NOMO-1 treated with dmso at 0.1 percent for 144 hours (cell line): ENCODE data around the gene CORO2B.
"Not testable (repeated sequence)": the region's sequence is repeated elsewhere in the genome, so short reads cannot be mapped to it uniquely, and the experiment has no call there.

Experiments used
- DNase-seq: peaks from one replicate; lab custom pipeline; 2025; ENCODE audit not compliant: unreplicated experiment; lab: John Stamatoyannopoulos, UW

The CORO2B gene

DNA sequence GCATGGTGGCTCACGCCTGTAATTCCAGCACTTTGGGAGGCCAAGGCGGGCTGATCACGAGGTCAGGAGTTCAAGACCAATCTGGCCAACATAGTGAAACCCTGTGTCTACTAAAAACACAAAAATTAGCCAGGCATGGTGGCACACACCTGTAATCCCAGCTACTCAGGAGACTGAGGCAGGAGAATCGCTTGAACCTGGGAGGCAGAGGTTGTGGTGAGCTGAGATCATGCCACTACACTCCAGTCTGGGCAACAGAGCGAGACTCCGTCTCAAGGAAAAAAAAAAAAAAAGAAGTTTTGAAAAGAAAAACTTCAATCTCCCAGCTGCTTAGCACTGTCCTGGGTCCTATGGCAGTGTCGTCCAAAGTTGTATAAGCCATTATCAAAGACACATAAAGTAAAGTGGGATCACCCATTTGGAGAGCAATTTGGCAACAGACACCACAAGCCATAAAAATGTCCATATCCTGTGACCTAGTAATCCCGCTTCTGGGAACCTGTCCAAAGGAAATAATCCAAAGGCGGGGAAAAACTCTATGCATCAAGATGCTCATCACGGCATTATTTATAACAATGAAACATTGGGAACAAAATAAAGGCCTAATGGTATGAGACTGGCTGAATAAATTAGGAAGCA, 26.2 kb downstream of the CORO2B start:
- DNase-seq = not testable (repeated sequence)

DNA sequence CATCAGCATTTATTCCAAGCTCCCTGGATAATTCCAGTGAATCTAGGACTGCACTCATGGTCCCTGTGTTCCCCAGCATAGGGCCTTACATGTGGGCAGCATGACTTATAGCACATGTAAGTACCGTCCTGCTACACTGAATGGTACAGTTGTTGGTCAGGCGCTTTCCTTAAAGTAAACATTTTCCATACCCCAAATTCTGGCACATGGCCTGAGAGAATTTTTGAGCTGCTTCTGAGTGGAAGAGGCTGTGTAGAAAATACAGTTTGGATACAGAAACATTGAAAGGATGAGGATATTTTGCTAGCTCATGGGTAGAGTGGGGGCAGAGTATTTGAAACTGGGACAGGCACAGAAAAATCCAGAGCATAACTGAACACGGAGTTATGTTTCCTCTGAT, 27.6 kb downstream of the CORO2B start:
- DNase-seq = no peak

DNA sequence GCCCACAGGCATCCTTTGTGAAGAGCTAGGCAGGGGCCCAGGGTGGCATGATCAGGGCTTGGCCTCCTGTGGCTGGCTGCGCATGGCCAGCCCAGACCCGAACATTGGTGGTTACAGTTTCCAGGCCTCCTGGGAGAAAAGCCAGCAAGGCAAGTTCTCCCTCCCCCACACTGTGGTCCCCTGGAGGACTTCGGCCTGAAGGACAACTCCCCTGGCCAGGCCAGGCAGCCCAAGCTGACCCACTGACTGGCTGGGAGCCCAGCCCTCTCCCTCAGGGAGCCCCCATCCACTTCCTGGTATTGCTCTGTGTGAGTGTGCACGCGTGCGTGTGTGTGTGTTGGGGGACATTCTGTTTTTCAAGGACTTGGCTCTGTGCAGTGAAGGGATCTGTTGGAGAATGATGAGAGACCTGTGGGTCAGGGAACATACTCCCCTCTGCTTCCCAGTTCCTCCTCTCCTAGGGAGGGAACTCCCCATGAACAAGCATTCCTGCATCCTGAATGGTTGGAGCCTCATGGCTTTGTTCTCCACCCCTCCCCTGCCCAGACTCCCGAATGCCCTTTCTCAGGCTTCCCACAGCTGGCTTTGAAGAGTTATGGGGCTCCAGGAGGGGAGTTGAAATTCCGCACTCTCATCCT, 29.5 kb downstream of the CORO2B start:
- DNase-seq = no peak

DNA sequence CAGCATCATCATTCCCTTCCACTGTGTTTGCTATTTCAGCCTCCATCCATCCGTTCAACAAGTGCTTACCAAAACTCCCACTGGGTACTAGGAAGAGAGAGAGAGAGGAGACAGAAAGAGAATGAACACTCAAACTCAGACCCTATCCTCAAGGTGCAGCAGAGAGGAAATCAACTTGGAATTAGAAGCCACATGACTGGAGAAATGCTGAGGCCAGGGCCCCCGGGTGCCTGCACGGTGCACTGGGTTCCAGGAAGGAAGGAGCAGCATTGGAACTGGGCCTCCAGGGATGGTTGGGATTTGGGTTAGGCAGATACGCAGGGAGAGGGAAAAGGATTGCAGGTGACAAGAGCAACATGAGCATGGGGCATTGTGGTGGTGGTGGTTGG, 30.0 kb downstream of the CORO2B start:
- no peak for DNase-seq

DNA sequence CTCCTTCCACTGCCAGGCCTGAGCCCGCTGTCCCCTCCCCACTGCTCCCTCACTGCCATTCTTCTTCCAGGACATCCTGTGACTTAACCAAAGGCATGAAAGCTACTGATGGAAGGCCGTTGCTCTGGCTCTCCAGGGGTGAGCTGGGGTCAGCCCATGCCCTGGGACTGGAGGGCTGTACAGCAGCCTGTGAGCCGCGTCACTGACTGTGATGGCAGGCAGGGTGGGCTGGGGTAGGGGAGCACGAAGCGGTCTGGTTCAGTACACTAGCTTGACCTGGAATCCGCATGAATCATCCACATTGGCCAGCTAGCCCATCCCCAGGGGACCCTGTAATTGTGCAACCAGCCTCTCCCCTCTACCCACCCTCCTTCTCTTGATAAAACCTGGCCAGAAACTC, 30.8 kb downstream of the CORO2B start:
- DNase-seq = no peak

DNA sequence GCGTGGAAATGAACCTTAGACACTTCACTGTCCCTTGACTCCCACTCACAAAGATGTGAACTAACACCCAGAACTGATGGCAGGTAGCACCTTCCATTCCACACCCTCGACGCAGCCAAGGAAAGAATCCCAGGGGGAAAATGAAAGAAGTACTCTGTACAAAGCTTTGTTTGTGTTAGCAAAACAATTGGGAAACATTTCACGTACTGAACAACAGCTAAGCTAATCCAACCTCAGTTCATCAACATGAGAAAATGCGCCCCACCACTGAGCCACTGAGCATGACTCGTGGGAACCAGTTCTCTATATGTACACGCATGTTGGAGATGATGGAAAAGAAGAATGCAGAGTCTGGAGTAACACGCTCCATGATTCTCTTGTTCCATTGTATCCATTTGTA, 32.0 kb downstream of the CORO2B start:
- no peak for DNase-seq

DNA sequence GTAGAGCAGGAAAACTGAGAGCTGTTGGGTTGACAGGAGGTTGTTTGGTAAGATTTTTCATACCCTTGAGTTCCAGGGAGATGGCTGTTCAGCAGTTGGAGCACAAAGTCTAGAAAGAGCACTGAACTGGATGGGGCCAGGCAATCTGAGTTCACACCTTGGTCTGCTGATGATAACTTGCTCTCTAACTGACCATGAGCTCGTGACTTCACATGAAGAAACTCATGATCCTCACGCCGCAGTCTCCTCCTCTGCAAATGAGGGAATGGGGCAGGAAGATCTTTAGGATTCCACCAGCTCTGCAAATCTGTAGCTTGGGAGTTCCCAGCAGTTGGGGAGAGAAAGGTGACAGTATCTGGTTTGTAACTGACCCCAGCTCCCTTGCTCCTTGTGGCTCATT, 33.7 kb downstream of the CORO2B start:
- no peak for DNase-seq

DNA sequence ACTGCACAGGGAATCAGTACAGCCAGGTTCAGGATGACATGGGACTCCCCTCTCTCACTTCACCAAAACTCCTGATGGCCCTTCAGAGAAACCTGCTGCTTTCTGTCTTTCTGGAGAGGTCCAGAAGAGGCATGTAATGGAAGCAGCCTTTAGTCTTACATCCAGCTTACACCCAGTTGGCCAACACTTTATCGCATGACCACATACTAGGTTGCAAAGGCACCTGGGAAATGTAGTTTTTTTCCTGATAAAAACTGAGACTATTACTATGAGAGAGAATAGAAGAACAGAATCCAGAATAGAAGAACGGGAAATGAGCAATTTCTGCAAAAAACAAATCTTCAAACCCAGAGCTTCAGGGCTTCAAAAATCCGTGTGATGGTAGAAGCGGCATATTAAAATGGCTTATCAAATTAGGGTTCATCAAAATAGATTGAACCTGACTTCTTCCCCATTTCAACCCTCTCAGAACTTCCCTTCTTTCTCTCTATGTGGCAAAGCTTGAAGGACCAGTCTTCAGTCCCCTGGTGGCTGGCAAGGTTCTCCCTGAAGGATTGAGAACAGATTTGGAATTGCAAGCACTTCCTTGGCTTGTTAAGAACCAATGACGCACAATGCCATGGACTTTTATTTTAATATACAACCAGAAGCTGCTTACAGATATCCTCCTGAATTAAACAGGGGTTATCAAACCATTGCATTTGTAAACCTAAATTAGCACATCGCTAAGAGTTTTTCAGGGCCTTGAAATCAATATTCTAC, 34.4 kb downstream of the CORO2B start:
- DNase-seq = no peak

DNA sequence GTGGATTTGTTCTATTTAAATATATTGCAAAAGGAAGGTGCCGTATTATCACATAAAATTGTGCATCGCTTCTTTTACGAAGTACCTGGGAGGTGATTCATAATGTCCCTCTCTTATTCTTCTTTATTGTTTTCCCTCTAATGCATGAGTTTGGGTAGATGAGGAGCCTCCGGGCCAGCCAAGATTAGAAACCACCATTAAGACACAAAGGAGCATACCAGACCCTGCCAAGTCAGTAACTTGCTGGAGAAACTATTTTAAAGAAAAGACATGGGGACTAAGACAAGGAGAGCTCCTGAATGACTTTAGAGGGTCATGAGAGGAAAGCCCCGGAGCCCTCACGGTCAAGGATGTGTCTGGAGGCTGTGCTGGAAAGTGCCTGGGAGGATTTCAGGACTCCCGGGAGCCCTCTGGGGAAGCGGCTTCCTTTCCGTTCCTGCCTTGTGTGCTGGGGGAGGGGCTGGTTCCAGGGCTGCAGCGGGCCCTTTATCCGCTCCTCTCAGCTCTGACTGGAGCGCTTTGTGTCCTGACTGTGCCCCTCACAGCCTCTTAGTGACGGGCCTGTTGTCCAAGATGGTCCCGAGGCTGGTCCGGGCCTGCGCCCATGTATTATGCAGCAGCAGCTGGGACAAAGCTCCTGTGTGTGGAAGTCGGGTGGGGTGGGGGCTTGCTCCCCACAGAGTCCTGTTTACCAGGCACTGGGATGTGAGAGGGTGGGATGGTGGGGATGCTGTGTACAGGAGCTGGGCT, 35.7 kb downstream of the CORO2B start:
- no peak for DNase-seq

DNA sequence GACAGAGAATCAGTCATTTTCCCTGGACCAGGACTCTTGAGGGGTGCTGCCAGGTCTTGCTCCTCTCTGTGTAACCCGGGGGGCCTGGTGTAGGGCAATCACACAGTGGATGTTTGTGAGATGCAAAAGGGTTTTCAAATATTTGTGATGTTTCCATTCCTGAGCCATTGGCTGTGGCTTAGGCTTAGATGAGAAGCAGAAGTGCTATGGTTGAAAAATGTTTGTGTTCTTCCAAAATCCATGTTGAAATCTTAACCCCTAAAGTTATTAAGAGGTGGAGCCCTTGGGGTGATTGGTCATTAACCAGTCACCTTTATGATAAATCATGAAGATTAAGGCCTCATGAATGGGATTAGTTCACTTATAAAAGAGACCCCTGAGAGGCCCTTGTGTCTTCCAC, 36.5 kb downstream of the CORO2B start:
- no peak for DNase-seq

DNA sequence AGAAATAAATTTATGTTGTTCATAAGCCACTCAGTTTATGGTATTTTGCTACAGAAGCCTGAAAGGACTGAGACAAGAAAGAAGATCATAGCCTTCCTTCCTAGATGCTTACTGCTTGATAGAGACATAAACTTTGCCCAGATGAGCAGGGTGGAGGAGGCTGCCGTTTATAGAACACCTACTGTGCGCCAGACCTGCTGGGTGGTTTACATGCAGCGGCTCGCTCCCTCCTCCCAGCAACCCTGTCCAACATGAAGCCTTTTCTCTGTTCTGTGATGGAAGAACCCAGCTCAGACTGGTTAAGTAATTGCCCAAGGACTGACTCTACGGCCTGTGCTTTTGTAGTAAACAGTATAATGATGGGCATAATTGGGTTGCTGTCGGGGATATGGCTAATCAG, 37.0 kb downstream of the CORO2B start:
- DNase-seq = no peak

DNA sequence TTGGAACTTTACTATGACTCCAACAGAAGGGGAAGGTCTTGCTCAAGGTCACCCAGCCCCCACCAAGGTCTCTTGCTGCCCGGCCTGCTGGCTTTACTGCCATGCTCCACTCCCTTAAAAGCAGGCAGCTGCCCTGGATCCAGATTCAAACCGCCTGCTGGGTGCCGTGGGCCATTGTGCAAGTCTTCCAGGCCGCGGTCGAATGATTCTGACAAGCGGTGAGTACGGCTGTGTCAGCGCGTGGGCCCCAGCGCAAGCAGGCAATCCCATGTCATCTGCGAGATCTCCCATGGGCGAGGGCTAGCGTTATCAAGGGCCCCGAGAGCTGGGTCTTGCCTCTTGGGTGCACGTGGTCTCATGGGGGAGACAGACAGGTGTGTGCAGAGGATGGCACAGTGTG, 37.6 kb downstream of the CORO2B start:
- no peak for DNase-seq

DNA sequence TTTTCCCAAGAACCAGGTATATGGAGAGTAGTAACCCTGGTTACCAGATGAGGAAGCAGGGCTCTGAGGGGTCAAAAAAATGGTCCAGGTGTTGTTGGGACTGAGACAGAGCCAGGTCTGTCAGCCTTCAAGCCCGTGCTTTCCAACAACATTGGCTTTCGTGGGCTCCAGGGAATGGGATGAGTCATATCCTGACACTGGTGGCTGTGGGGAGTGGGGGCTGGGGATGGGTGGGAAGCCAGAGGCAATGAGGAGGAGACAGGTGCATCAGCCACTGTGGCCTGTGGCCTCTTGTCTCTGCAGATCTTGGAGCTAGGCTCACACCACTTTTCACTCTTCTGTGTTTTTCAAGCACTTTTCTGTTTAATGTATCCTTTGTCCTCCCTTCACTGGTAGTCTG, 38.2 kb downstream of the CORO2B start:
- no peak for DNase-seq

DNA sequence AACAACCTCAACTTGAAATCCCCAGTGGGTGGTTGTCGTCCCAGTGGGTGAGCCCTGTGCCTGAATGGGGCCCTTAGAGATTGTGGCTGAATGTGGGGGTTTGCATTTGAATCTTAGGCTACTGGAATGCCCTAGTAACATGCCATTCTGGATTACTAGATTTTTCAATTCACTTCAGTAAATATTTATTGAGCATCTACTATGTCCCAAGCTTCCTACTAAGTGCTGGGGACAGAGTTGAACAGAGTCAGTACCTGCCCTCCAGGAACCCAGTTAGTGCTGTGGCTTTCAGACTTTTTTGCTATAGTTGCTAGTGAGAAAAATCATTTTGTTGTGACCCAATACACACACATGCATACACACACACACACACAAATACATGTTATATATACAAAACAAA, 39.0 kb downstream of the CORO2B start:
- DNase-seq = no peak

DNA sequence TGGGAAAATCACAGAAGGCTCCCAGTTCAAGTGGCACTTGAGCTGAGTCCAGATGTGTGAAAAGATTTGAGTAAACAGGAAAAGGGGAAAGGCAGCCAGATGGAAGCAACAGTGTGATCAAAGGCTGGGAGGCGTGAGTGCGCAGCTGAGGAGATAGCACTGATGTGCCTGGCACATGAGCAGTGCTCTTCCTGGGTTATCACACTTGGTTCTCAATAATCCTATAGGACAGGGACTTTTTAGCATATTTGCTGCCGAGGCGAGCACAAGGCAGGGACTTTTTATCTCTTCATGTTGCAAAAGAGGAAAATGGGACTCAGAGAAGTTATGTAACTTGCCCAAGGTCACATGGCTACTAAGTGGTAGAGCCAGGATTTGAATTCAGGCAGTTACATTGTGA, 39.6 kb downstream of the CORO2B start:
- no peak for DNase-seq

DNA sequence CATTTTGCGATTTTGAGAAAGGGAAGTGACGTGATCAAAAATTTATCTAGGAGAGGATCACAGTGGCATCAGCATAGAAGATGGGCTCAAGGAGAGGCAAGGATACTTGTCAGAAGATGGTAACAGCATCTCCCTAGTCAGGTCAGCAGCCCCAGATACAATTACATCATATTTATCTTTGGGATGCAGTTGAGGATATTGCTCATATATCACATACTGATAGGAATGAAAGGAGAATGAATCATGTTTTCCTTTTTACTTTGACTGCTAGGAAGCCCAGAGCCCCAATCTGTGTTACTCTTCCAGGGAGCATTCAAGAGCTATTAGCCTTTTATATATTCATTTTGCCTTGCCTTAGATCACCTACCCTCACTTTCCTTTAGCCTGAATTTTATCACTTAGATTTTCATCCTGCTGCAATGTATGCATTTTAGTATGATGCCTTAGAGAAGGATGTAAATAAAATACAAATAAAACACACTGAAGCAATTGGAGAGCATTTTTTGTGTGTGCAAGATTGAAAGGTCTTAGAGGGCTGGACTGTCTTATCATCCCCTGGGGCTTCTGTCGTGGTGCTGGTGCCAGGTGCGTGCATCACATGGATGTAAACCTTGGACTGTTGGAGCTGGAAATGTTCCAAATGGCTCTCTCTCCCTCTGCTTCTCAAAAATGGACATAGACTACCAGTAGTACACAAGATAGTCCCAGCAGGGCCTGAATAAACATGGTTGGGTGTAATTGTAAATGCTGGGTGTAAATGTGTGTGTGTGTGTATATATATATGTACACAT, 40.3 kb downstream of the CORO2B start:
- DNase-seq = no peak

DNA sequence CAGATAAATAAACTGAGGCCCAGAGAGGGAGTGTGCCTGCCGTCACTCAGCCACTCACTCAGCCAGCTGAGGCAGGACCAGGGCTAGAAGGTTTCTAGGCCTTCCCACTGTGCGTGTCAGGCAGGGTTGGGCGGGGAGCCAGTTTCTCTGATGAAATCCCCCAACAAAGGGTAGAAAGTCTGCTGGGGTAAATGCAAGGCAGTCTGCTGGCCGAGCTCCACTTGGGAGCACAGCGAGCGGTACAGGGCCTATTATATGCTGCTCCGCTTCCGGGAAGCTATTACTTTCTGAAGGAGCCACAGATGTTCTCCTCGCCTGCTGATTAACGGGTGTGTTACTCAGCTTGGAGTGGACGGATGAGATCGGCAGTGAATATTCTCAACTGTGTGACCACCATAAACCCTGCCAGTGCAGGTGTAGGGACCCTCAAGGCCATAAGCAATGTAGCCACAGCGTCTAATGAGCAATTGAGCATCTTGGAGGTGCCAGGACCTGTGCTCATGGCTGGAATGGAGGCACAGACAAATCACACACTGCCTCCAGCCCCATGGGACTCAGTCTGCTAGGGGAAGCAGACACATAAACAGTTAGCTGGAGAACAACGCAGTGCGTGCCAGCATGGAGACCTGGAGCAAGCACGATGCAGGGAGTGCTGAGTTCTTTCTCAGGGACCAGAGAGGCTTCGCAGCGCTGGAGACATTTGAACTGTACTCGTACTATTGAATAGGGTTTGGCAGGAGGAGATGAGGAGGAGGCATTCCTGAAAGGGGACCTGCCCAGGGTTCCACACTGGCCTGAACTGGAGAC, 42.1 kb downstream of the CORO2B start:
- no peak for DNase-seq

DNA sequence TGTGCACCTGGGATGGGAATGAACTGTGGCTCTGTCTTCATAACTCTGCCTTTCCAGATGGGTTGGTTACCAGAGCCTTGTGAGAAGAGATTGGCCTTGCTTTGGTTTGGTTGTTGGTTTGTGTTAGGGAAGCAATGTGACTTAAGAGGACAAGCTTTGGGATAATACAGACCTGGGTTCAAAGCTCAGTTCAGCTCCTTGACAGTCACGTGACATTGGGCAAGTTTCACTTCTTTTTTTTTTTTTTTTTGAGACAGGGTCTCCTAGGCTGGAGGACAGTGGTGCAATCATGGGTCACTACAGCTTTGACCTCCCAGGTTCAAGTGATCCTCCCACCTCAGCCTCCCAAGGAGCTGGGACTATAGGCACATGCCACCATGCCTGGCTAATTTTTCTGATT, 42.7 kb downstream of the CORO2B start:
- DNase-seq = no peak

DNA sequence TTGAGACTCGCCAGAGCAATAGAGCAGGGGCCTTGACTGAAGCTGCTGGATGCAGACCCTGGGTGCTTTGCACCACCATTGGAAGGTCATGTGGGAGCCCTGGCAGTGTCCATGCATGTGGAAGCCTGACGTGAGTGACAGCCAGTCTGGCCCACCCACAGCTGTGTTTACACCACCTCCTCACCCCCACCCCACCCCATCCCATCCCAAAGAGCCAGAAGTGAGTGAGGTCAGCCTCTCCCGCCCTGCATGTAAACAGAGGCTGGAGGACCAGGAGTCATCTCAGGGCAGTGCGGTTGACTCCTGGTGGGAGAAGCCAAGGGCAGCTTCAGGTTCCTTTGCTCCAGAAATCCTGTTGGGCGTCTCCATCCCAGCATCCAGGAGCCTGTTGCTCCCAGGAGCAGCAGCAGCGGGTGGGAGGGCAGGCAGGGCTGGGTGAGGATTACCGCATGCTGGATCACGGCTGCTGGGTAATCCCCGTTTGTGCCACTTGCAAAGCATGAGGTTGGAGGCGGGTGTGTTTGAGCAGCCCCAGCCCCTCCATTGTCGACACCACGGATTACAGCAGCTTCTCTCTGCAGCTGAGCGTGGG, 44.6 kb downstream of the CORO2B start:
- no peak for DNase-seq

DNA sequence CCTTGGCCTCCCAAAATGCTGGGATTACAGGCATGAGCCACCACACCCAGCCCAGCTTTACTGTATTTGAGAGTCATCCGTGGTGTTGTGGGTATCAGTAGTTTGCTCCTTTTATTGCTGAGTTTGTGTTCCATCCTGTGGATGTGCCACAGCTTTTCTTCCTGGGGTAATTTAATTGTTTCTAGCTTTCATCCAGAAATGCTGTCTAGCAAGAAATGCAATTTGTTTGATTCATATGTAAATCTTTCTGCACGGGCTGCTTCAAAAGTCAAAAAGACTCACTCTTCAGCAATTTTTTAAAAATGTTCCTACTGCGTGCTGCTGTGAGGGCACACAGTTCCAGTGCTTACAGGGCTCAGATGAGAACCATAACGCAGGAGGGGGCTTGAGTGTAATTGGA, 47.1 kb downstream of the CORO2B start:
- no peak for DNase-seq
